Measurements from ENCODE around the gene LINC00305. TPM values are rescaled to one million over a fixed set of nuclear protein-coding genes. Genes with fewer than 3 reads are reported as not detected.

Gene LINC00305
- total RNA-seq, 4 donors from 2014 or later, result 0.97 TPM; not detected in 3

- intact Hi-C loops (cut with DNase I; ENCODE audit: low total_unique reads), result no loop called here
- no peaks in the 10 kb centered on the region for H3K4me1 ChIP-seq
- TF ChIP-seq POLR2A (IDR thresholded peaks at IDR 0.05), result no peak
- TF ChIP-seq, protein P1, sequence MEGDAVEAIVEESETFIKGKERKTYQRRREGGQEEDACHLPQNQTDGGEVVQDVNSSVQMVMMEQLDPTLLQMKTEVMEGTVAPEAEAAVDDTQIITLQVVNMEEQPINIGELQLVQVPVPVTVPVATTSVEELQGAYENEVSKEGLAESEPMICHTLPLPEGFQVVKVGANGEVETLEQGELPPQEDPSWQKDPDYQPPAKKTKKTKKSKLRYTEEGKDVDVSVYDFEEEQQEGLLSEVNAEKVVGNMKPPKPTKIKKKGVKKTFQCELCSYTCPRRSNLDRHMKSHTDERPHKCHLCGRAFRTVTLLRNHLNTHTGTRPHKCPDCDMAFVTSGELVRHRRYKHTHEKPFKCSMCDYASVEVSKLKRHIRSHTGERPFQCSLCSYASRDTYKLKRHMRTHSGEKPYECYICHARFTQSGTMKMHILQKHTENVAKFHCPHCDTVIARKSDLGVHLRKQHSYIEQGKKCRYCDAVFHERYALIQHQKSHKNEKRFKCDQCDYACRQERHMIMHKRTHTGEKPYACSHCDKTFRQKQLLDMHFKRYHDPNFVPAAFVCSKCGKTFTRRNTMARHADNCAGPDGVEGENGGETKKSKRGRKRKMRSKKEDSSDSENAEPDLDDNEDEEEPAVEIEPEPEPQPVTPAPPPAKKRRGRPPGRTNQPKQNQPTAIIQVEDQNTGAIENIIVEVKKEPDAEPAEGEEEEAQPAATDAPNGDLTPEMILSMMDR (IDR thresholded peaks at IDR 0.05), result no peak
Measured at GRCh38 chr18:64095056-64095455, 53.8 kb downstream of the LINC00305 start.

DNA sequence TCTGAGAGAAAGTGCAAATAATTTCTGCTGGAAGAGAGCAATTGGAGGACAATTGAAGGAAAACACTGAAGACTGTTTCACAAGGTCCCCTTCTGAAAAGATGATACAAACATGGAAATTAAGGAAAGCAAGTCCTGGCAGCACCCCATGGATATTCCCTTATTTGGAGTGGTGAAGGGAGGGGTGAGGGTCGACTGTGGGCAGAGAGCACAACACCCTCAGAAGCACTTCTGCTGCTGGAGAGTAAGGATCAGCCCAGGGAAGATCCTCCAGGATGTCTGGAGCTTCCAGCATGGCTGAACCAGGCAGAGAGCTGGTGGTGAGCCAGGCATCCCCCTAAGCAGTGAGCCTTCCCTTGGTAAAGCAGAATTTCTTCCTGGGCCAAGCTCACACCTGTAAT lies 54.7 kb downstream of the LINC00305 start:
- no peak for DNase-seq
- no peaks in the 10 kb centered on the region for H3K27me3 ChIP-seq
- TF ChIP-seq, protein P1 (IDR thresholded peaks at IDR 0.05), result no peak
- no peak for TF ChIP-seq POLR2A (IDR thresholded peaks at IDR 0.05)
- H3K27ac ChIP-seq, result no peak overlapping the region
- no peak overlapping the region for H3K4me3 ChIP-seq
- no peaks in the 10 kb centered on the region for H3K4me1 ChIP-seq
- H3K9me3 ChIP-seq, result no peaks in the 10 kb centered on the region
- H3K36me3 ChIP-seq, result no peaks in the 10 kb centered on the region
- intact Hi-C loops (cut with DNase I; ENCODE audit: low total_unique reads), result no loop called here

More at GRCh38 chr18:64095056-64095455, 53.8 kb downstream of the LINC00305 start:
- no peaks in the 10 kb centered on the region for H3K9me3 ChIP-seq
- H3K27ac ChIP-seq, result no peak overlapping the region
- H3K27me3 ChIP-seq, result no peaks in the 10 kb centered on the region
- no peak overlapping the region for H3K4me3 ChIP-seq
- DNase-seq, result no peak
- no peaks in the 10 kb centered on the region for H3K36me3 ChIP-seq

DNA sequence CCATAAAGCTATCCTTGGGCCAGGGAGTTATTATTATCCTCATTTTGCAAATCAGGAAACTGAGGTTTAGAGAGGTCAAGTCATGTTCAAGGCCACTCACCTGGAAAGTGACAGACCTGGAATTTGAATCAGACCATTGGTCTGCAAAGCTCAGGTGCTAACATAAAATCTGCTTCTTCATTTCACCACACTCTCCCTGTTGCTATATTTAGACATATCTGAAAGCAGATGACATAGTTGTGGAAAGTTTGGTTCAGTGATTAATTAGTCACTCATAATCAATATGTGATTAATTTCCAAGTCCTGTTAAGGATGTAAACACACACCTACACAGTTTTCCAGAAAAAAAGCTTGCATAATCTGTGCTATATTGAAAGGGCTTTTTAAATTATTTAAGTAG lies 57.4 kb downstream of the LINC00305 start:
- TF ChIP-seq, protein P1 (IDR thresholded peaks at IDR 0.05), result no peak
- TF ChIP-seq POLR2A (IDR thresholded peaks at IDR 0.05), result no peak
- Histone ChIP-seq H3K27ac (no peak overlapping the region), H3K27me3 (no peaks in the 10 kb centered on the region), H3K9me3 (no peaks in the 10 kb centered on the region), H3K36me3 (no peaks in the 10 kb centered on the region), H3K4me1 (no peaks in the 10 kb centered on the region), H3K4me3 (no peak overlapping the region)
- intact Hi-C loops (cut with DNase I; ENCODE audit: low total_unique reads), result no loop called here
- DNase-seq, result no peak

DNA sequence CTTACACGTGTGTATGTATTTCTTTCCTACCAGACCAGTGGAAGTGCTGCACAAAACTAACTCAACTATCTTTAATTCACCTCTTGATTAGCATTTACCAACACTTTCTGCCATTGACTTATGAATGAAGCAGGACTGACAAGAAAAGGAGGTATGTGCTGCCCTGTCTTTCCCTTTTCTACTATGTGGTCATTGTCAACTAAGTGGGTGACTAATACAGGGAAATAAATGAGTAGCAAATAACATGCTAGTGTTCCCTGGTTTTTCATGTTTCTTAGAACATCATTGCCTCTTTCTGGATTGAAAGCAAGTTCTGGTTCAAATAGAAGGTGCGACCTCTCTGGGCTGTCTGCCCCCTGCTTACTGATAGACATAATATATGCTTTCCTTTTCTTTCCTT lies 58.0 kb downstream of the LINC00305 start:
- H3K4me3 ChIP-seq, result no peak overlapping the region
- H3K36me3 ChIP-seq, result no peaks in the 10 kb centered on the region
- H3K27me3 ChIP-seq, result no peaks in the 10 kb centered on the region
- H3K27ac ChIP-seq, result no peak overlapping the region
- intact Hi-C loops (cut with DNase I; ENCODE audit: low total_unique reads), result no loop called here
- no peak for DNase-seq
- no peaks in the 10 kb centered on the region for H3K9me3 ChIP-seq
- TF ChIP-seq, protein P1 (IDR thresholded peaks at IDR 0.05), result no peak
- no peak for TF ChIP-seq POLR2A (IDR thresholded peaks at IDR 0.05)
- no peaks in the 10 kb centered on the region for H3K4me1 ChIP-seq

DNA sequence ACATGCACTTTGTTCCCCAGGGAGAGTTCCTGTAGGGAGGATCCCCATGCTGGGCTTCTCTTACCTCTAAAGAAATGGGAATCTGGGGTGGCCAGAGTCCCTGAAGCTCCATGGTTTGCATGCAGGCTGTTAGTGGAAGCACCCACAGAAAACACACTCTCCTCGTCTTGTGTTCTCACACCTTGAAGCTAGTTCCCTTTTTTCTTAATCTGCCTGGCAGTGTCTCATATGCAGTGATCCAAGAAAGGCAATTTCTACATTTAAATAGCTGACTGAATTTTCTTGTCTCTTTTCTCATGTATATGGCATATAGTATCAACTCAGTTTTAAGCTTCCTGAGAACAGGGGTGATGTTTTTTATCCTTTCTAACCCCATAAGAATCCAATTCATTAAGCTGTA lies 65.0 kb downstream of the LINC00305 start:
- no peak overlapping the region for H3K27ac ChIP-seq
- no peaks in the 10 kb centered on the region for H3K4me1 ChIP-seq
- no peaks in the 10 kb centered on the region for H3K9me3 ChIP-seq
- H3K36me3 ChIP-seq, result no peaks in the 10 kb centered on the region
- TF ChIP-seq, protein P1 (IDR thresholded peaks at IDR 0.05), result no peak
- no peak for TF ChIP-seq POLR2A (IDR thresholded peaks at IDR 0.05)
- no peak for DNase-seq
- H3K4me3 ChIP-seq, result no peak overlapping the region
- H3K27me3 ChIP-seq, result no peaks in the 10 kb centered on the region
- intact Hi-C loops (cut with DNase I; ENCODE audit: low total_unique reads), result no loop called here

All from uterus (tissue), 4 donors.